A673 (cell line): ENCODE results near the gene AMH.

Experiments
- EZH2 ChIP-seq: fragments of 200-600 bp; sonication (generic); IDR thresholded peaks from 2 replicates; pipeline ENCODE4 v1.6.1; 2017; ENCODE audit warnings: borderline replicate concordance, low read depth, mild to moderate bottlenecking, mixed read lengths, antibody characterized with exemption, low read length; ENCODE audit not compliant: poor library complexity, severe bottlenecking
- TF ChIP-seq, protein P1 (sequence below): fragments of 300-800, 200-600 bp; sonication (generic); conservative IDR thresholded peaks from 2 replicates; pipeline ENCODE4 v1.5.1; 2017; ENCODE audit warnings: low read depth, mild to moderate bottlenecking, antibody characterized with exemption, low read length, moderate library complexity, mixed read lengths

DNA sequence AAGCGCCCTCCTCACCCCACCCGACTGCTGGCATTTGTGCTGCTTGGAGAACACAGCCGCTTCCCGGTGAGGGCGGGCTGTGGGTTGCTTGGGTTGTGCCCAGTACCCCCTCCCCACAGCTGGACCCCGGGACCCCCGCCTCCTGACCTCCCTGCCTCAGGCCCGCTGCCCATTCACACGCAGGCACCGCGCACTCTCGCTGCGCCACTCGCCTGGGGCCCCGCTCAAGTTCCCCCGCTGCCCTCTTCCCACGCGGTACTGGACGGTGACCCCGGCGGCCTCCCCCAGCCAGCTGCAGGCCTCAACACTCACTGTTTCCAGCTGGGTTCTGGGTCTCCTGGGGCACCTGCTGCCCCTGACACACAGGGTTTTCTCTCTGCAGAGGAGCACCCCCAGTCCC is 29.4 kb upstream of the AMH start:
- TF ChIP-seq, protein P1, sequence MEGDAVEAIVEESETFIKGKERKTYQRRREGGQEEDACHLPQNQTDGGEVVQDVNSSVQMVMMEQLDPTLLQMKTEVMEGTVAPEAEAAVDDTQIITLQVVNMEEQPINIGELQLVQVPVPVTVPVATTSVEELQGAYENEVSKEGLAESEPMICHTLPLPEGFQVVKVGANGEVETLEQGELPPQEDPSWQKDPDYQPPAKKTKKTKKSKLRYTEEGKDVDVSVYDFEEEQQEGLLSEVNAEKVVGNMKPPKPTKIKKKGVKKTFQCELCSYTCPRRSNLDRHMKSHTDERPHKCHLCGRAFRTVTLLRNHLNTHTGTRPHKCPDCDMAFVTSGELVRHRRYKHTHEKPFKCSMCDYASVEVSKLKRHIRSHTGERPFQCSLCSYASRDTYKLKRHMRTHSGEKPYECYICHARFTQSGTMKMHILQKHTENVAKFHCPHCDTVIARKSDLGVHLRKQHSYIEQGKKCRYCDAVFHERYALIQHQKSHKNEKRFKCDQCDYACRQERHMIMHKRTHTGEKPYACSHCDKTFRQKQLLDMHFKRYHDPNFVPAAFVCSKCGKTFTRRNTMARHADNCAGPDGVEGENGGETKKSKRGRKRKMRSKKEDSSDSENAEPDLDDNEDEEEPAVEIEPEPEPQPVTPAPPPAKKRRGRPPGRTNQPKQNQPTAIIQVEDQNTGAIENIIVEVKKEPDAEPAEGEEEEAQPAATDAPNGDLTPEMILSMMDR: no peak
- TF ChIP-seq EZH2: no peak
